HG03342 (cell line): ENCODE measurements around the gene MMEL1.
"Not testable (repeated sequence)": the region's sequence is repeated elsewhere in the genome, so short reads cannot be mapped to it uniquely, and the experiment has no call there.

Experiments used
- ATAC-seq: cut with Tn5 transposase; IDR thresholded peaks from one replicate; pipeline ENCODE4 v1.9.1; 2021; ENCODE audit warnings: mild to moderate bottlenecking, moderate library complexity; ENCODE audit not compliant: unreplicated experiment

Gene MMEL1

DNA sequence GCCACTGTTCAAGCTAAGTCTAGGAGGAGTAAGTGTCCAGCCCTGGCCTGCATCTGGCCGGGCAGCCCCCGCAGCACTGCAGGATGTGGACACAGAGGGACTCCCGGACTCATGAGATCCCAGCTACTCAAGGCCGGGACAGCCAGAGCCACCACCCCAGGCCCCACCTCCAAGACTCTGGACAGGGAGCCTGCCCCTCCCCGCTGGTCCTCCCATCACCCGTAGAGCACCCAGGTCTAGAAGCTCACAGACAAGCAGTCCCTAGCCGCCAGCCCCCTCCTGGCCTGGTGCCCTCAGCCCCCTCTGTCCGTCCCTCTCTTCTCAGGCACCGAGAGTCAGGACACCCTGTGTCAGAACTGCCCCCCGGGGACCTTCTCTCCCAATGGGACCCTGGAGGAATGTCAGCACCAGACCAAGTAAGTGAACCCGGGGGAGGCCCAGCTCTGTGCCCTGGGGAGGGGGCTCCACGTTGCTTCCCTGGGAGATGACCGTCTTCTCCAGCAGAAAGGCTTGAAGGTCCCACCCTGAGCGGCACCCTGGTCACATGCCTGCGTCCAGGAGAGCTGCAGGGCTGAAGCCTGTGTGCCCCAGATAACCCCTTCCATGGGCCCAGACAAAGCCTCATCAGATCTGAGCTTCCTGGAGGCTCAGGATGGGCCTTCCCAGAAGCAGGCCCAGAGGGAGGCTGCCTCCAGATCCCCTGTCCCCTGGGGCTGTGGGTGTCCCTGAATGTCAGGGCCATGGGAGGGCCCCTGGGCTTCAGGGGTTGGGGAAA, 72.3 kb downstream of the MMEL1 start:
- ATAC-seq: no peak

DNA sequence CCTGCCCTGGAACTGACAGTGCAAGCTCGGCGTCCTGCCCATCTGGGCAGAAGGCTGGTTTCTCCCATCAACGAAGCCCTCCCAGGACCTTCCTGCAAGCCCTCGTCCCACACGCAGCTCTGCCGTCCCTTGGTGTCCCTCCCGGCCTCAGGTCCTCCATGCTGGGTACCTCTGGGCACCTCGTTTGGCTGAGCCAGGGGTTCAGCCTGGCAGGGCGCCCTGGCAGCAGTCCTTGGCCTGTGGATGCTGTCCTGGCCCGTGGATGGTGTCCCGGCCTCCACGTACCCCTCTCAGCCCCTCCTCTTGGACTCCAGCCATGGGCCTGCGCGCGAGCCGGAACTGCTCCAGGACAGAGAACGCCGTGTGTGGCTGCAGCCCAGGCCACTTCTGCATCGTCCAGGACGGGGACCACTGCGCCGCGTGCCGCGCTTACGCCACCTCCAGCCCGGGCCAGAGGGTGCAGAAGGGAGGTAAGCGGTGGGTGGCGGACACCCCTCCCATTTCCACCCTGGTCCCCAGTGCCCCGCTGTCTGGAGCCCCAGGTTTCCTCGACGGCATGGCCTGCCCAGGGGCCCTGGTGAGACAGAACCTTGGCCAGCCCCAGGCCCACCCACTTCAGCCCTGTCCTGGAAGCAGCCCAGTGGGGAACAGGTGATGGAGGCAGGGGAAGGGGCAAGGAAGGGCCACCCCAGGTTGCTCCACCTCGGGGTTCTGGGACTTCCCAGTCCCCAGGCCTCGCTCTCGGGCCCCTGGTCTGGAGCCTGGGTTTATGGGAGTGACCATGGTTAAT, 73.1 kb downstream of the MMEL1 start:
- no peak for ATAC-seq

DNA sequence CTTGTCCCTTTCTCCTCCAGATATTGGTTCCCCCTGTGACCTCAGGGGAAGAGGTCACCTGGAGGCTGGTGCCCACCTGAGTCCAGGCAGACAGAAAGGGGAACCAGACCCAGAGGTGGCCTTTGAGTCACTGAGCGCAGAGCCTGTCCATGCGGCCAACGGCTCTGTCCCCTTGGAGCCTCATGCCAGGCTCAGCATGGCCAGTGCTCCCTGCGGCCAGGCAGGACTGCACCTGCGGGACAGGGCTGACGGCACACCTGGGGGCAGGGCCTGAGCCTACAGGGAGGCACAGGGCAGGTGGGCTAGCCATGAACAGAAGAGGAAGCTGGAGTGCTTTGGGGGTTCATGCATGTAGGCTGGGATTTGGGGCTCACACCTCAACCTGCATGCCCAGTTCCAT, 74.0 kb downstream of the MMEL1 start:
- ATAC-seq: no peak

DNA sequence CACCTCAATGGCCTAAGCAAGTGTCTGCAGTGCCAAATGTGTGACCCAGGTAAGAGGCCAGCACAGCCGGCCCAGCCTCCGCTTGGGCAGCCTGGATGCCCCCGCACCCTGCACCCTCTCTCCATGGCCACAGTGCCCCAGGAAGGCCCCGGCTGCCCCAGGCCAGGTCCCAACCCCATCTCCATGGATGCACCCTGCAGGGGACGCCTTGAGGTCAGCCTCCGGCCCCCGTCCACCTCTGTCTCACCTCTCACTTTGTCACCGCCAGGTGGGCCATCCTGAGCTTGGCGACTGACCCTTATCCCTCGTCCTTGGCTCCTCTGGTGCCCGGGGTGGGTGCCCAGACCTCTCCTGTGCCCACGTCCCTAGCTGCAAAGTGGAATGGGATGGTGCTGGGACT, 74.4 kb downstream of the MMEL1 start:
- ATAC-seq: no peak

DNA sequence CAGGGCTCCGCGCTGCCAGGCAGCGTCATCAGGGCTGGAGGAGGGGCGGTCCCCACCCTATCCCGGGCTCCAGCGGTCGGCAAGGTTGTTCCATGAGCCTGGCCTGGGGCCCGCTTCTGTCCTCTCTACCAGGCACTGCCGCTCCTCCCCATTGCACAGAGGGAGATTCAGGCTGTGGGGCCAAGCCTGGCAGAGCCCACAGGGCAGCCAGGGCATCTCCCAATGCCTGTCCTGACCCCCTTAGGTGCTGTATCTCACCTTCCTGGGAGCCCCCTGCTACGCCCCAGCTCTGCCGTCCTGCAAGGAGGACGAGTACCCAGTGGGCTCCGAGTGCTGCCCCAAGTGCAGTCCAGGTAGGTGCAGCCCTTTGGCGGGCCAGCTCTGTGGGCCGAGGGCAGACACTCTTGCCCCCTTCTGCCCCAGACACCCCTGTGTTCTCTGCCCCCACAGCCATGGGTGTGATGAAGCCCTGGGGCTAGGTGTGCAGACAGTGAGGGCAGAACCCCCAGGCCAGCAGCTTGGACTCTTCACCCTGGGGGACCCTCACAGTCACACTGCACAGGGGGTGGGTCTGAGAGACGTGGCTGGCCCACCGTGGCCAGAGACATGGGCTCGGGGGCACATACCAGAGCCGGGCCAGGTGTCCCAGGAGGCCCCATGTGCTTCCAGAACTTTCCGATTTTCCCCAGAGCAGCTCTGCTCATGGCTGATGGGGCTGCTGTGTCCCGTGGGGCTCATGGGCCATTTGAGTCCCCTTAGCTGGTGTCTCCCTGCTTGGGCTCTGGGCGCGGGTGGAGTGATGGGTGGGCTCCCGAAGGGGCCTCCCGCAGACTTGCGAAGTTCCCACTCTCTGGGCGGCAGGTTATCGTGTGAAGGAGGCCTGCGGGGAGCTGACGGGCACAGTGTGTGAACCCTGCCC, 75.1 kb downstream of the MMEL1 start:
- ATAC-seq: no peak

DNA sequence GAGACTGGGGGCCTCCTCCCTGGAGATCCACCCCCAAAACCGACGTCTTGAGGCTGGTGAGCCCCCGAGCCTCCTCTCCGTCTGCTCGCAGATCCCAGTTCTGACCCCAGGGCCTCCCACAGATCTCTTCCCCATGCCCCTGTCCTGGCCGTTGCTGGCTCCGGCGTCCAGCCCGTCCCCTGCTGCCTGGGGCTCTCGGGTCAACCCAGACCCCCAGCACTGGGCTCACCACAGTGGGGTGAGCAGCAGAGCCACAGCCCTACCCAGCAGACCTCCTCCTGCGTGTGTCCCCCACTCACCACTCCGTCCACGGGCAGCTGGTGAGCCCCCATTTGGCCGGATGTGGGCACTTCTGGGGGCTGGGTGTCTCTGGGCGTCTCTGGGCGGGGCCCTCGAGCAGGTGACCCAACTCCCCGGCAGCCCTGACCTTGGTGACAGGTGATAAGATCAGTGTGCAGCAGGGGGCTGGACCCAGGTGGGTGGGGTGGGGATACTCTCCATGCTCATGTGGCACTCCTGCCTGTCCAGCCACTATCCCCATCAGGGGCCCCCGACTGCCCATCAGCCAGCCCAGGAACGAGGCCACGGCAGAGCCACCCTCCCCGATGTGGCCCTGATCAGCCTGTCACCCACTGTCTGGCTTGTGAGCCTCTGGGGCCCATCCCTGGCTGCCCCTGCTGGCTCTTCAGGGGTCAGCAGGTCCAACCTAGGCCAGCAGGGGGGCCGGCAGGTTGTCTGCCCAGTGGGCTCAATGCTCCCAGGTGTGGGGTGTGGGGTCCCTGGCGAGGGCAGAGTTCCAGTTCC, 75.9 kb downstream of the MMEL1 start:
- ATAC-seq: peak; percentile 14

DNA sequence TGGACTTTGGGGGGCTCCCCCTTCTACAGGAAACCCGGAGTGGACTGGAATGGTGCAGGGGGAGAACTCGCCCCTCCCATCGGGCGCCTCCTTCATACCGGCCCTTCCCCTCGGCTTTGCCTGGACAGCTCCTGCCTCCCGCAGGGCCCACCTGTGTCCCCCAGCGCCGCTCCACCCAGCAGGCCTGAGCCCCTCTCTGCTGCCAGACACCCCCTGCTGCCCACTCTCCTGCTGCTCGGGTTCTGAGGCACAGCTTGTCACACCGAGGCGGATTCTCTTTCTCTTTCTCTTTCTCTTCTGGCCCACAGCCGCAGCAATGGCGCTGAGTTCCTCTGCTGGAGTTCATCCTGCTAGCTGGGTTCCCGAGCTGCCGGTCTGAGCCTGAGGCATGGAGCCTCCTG, 76.5 kb downstream of the MMEL1 start, which contains the start of gene TNFRSF14:
TSS of gene TNFRSF14 (plus strand) at position 95 of the 401 bp plus-strand sequence. CDS start at position 389, 294 bp downstream.
- ATAC-seq: peak; percentile 47

DNA sequence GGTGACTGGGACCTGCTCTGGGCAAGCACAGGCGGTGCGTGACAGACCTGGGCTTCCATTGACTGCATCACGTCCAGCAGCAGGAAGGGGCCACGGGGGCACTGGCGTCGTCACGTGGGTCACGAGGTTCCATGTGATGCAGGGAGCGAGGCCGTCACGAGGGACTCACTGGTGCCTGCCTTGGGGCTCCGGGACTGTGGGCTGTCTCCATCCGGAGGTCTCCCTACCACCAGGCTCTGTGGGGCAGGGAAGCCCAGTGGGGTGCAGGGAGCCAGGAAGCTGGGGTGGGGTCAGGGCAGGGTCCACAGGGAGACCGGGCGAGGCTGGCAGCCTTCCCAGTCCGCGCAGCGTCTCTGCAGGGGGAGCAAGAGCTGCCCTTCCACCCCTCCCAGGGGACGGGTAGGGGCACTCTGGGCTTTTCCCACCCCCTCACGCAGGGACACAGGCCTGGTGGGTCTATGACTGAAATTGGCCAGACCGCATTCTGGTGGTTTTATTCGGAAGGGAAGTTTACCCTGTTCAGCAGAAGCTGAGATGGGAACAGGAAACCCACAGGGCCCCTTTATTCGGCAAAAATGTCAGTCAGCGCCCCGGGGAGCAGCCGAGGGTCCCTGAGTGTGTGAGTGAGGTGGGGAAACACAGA, 77.1 kb downstream of the MMEL1 start:
- ATAC-seq: peak; percentile 30

DNA sequence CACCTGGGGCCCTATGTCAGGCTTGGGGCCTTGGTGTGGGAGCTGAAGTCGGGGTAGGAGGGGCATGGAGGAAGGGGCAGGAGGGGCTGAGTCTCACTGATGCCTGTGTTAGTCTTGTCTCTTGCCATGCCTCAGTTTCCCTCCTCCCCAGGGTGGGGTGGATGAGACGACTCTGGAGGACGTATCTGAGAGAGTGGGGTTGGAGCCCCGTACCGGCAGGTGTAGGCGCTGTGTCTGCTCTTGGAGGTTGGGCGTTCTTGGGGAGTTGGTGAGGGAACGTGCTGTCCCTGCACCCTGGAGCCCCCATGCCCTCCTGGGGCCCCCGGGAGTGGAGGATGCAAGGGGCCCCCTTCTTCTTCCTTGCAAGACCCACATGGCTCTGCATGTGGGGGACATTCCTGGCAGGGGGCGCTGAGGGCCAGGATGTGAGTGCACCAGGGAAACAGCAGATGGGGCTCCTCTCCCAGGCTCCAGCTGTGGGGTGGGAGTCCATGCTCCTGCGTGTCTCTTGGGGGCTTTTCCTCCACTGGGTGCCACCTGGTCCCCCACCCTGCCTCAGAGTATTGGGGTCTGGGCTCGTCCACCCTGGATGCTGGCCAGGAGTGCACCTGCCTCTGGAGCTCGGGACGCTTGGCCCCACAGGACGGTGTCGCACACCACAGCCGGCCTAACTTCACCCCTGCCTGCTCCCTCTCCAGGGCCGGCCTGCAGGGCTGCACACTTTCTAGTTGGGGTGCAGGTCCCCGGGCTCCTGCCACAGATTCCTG, 78.0 kb downstream of the MMEL1 start:
- ATAC-seq: no peak

DNA sequence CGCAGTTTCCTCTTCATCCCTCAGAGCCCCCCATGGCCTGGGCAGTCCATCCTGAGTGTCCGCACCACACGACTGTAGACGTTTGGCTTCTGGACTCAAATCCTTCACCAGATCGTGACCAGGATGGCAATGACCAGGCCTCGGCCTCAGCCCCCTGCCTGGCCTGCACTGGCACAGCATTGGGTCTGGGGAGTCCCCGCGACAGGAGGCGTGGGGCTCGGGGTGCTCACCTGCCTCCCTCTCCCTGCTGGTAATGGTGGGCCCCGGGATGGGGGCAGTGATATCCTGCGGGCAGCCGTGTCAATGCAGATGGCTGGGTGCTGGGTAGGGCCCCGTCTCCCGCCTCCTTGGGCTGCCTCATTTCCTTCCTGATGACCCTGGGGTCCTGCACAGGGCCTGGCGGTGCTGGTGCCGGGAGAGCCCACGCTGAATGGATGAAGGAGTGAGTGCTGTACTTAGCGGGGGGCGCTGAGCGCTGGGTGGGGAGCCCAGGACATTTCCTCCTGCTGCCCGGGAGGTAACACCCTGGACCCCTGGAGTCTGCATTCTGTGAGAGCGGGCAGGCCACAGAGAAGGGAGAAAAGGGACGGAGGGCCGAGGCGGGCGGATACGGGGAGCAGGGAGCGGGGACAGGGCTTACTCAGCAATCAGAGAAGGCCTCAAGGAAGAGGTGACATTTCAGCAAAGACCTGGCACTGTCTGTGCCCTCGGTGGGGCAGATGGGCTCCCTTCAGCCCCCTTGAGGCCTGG, 78.8 kb downstream of the MMEL1 start:
- ATAC-seq: no peak

DNA sequence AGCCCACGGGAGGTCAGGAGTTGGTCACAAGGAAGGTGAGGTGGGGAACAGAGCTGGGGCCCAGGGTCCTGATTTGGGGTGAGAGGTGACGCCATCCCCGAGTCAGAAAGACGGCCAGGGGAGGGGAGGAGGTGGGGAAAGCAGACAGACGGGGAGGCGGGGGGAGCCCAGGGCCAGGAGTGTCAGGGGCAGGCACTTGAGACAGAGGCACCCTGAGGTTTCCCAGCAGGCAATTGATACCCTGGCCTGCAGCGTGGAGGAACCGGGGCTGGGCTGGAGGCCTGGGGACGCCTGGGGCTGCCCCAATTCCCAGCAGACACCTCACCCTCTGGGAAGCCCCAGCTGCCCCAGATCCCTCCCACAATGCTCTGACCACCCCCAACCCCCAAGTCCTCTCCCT, 79.7 kb downstream of the MMEL1 start:
- not testable (repeated sequence) for ATAC-seq

DNA sequence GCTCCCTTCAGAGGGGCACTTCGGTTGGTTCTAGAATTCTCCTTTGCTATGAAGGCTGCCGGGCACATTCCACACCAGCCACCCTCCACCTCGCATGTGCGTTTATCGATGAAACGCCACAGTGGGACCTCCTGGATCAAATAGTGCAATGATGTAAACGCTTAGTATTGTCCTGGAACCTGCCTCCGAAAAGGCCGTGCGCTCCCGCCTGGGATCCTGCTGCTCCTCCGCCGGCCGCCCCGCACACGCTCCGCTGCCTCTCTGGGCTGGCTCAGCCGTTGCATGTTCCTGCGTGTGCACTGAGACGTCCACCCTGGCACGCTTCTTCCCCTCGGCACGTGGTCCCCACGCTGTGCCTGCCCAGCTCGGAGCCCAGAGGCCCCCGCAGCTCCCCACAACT, 80.6 kb downstream of the MMEL1 start:
- no peak for ATAC-seq

DNA sequence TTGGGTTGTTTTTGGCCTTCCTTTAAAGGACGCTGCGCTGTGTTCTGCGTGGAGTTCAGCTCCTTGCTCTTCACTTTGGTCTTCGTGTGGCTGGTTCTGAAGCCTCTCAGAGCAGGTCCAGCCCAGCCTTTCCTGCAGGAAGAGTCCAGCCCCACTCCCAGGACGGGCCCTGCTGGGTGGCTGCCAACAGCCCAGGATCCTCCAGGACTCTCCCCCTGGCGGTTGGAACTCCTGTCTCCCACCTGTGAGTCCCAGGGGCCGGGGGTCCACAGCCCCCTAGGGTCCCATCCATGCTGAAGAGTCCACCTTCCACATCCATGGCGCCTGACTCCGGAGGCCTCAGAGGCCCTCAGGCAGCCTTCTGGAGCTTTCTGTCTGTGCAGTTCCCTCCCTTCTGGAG, 81.3 kb downstream of the MMEL1 start:
- ATAC-seq: not testable (repeated sequence)

DNA sequence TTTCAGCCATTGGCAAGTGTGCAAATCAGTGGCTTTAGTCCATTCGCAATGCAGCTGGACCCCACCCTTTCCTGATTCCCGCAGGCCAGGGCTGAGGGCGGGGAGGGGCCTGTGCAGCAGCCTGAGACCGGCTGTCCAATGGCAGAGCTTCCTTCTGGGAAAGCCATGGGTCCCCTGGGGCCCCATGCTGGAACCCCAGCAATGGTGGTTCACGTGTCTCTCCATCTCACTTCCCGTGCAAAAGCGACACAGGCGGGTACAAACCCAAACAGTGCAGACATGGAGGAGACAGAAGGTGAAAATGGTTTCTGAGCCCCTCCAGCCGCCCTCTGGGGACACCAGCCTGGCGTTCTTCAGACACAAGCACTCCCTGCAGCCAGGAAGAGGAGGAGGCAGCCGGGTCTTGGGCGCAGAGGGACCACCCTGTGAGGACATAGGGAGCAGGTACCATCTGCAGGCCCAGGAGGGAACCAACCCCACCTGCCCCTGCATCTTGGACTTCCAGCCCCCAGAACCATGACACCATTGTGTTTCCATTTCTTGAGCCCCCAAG, 82.4 kb downstream of the MMEL1 start:
- not testable (repeated sequence) for ATAC-seq

DNA sequence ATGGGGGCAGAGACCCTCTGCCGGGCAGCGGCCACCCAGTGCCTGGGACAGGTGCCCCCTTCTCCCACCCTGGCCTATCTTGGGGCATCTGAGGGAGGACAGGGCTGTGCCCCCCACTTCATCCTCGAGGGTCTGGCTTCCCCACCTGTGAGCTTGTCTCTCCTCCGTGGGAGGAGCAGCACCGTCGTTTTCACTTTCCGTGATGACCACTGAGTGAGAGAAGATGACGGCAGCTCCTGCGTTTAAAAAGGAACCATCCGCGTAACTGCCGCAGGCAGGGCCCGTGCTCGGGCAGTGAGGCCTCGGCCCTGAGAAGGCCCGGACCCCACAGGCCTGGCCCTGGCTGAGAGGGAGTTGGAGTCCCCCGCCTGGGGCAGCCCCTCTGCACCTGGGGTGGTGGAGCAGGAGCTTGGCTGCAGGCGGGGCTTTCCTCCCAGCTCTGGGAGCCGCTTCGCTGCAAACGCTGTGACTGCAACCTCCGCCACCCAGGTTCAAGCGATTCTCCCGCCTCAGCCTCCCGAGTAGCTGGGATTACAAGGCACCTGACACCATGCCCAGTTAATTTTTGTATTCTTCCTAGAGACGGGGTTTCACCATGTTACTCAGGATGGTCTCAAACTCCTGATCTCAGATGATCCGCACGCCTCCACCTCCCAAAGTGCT, 83.3 kb downstream of the MMEL1 start:
- ATAC-seq: not testable (repeated sequence)

DNA sequence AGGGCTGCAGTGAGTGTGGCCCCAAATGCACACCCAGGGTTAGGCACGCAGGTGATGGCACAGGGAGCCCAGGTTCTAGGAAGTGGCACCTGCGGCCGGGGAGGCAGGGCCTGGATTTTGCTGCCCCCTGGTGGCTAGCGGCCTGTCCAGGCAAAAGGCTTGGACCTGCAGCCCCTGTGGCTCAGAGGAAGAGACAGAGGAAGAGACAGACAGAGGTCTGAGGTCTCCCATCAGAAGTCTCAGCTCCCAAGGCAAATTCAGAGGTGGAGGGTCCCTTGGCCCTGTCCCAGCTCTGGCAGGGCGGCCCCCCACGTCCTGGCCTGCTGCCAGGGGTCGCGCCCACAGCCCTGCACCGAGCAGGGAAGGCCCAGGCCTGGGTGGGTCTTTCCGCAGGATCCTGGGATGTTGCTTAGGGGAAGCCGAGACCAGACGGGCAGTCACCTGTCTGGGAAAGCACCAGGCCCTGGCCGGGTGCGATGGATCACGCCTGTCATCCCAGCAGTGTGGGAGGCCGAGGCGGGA, 84.7 kb downstream of the MMEL1 start:
- no peak for ATAC-seq
